Measurements from ENCODE around the gene TTC9.

DNA sequence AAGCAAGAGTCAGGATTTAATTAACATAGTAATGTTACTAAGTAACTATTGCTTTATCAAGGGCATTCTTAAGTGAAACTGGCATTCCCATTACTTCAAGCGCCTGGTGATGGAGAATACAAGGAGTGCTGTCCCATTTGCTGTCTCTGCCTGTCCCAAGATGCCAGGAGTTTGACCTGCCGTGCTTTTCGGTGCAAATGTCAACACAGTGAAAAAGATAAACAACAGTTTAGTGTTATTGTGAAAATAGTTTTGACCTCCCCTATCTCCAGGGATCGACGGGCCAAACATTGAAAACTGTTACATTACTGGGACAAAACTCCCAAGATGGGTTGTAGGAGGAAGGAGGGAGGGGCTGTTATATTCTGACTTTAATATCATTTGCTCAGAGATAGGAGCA is 74.8 kb downstream of the TTC9 start:
- TF ChIP-seq, protein P1, sequence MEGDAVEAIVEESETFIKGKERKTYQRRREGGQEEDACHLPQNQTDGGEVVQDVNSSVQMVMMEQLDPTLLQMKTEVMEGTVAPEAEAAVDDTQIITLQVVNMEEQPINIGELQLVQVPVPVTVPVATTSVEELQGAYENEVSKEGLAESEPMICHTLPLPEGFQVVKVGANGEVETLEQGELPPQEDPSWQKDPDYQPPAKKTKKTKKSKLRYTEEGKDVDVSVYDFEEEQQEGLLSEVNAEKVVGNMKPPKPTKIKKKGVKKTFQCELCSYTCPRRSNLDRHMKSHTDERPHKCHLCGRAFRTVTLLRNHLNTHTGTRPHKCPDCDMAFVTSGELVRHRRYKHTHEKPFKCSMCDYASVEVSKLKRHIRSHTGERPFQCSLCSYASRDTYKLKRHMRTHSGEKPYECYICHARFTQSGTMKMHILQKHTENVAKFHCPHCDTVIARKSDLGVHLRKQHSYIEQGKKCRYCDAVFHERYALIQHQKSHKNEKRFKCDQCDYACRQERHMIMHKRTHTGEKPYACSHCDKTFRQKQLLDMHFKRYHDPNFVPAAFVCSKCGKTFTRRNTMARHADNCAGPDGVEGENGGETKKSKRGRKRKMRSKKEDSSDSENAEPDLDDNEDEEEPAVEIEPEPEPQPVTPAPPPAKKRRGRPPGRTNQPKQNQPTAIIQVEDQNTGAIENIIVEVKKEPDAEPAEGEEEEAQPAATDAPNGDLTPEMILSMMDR (IDR thresholded peaks at IDR 0.05), result no peak
- no peak for TF ChIP-seq POLR2A (IDR thresholded peaks at IDR 0.05)
